Psoas muscle (tissue), 8 donors: Measurements from ENCODE around the gene JMJD4. TPM values are rescaled to one million over a fixed set of nuclear protein-coding genes. Genes with fewer than 3 reads are reported as not detected.
A peak's percentile ranks its signal among the peaks of the same experiment; 100 is the strongest.

Source experiments
- ATAC-seq, 4 donors: fragments of 200-7000 bp; cut with Tn5 transposase; one replicate each; pipeline ENCODE4 v1.9.1; 2020; ENCODE audit warnings: moderate library complexity in 3 of 4, mild to moderate bottlenecking in 2 of 4
- DNase-seq, 2 donors: peaks; one replicate each; pipeline ENCODE4 v3.0.0-alpha.2; 2020
- H3K27ac ChIP-seq: fragments of 200-600 bp; one replicate; pipeline ENCODE4 v1.8.0; 2022
- H3K27me3 ChIP-seq, 3 donors: fragments of 200-600 bp in 1 of 3; one replicate each; pipeline versions ENCODE4 v1.6.1 to v1.8.0; 2013 to 2022; ENCODE audit warnings: low read length in 2 of 3, mild to moderate bottlenecking in 2 of 3, moderate library complexity in 1 of 3; ENCODE audit not compliant: insufficient read depth in 3 of 3
- H3K36me3 ChIP-seq, 2 donors: fragments of 200-600 bp in 1 of 2; one replicate each; pipeline versions ENCODE4 v1.6.1 to v1.8.0; 2013 to 2022; ENCODE audit warnings: low read depth in 1 of 2, mild to moderate bottlenecking in 1 of 2, moderate library complexity in 1 of 2; ENCODE audit not compliant: insufficient read depth in 1 of 2
- H3K4me1 ChIP-seq: fragments of 200-600 bp; one replicate; pipeline ENCODE4 v1.8.0; 2022
- H3K4me3 ChIP-seq: fragments of 200-600 bp; one replicate; pipeline ENCODE4 v1.8.0; 2022; ENCODE audit warnings: mild to moderate bottlenecking
- H3K9me3 ChIP-seq: fragments of 200-600 bp; one replicate; pipeline ENCODE4 v1.8.0; 2022
- WGBS, 3 donors: extraction: QIAGEN DNeasy Blood & Tissue Kit; methylation state at CpG; one replicate each; pipeline versions ENCODE4 v1.1.6 to v1.1.7; 2013; 5-methylcytosine and 5-hydroxymethylcytosine counted together
- intact Hi-C, 2 donors: fragments of 100-400 bp; cut with DNase I; formaldehyde crosslinking; loops; one replicate each; pipeline versions ENCODE4 v1.11.0 to v1.14.2; 2022
- polyA plus RNA-seq, 3 donors: library from polyadenylated mRNA; stranded (reverse); fragments of 200-250 nt; gene quantifications; one replicate each; pipeline ENCODE4 v1.2.3, GENCODE V29; 2013
- total RNA-seq, 4 donors: library from RNA; stranded (reverse); fragmentation: NEBNext Ultra II Directional in 2 of 4; extraction: Animal tissue kit (Norgen Biotek cat#: 25700) in 2 of 4; gene quantifications; one replicate each; pipeline versions ENCODE4 v1.2.1 to v1.2.4, GENCODE V29; 2021 to 2023
- TF ChIP-seq, protein P1 (sequence below): fragments of 200-600 bp; IDR thresholded peaks from one replicate; pipeline ENCODE4 v1.8.0; 2022; ENCODE audit warnings: antibody characterized with exemption
- donor health status: healthy with polysubstance abuse.
- donor health status: DM: no; HTN: no; CAD: no; lungs with moderate emphysema.
- donor health status: Bipolar disorder and iron deficiency.
- donor health status: healthy.
- donor health status: DM: yes; HTN: yes; CAD: no.
- donor health status: DM: no; HTN: no; CAD: no.
- donor health status: DM: no; HTN: no; CAD: no.
- donor health status: DM: yes; HTN: yes; CAD: no.

The JMJD4 gene
- total and polyA plus RNA-seq, 7 donors, result 9.0 to 20.5 (median 15.3) TPM

DNA sequence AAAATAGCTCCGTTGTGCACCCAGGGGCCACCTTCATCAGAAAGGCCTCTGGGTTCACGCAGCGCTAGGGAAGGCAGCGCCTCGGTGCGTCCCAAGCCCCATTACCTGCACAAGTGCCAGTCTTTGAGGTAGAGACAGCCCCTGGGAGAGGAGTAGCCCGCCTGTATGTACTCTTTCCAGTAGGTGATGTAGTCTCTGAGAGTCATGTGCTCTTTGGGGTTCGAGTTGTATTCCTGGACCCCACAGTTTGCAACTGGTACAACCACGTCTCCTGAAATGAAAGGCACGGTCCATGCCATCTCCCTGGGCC lies 601 bp downstream of the JMJD4 start:
- H3K27me3 ChIP-seq, result no peaks in the 10 kb centered on the region
- DNase-seq (no peak), ATAC-seq (no peak)
- TF ChIP-seq, protein P1, sequence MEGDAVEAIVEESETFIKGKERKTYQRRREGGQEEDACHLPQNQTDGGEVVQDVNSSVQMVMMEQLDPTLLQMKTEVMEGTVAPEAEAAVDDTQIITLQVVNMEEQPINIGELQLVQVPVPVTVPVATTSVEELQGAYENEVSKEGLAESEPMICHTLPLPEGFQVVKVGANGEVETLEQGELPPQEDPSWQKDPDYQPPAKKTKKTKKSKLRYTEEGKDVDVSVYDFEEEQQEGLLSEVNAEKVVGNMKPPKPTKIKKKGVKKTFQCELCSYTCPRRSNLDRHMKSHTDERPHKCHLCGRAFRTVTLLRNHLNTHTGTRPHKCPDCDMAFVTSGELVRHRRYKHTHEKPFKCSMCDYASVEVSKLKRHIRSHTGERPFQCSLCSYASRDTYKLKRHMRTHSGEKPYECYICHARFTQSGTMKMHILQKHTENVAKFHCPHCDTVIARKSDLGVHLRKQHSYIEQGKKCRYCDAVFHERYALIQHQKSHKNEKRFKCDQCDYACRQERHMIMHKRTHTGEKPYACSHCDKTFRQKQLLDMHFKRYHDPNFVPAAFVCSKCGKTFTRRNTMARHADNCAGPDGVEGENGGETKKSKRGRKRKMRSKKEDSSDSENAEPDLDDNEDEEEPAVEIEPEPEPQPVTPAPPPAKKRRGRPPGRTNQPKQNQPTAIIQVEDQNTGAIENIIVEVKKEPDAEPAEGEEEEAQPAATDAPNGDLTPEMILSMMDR, result no peak
- intact Hi-C loops, result loop anchor here in 1 of 2 donors (5.0 to 10.0 kb wide), 2 partner anchors 58 to 350 kb away; partner anchors contain the start of gene ARF1
- 3 to 5% (median 5%) methylated on average over 10 of the region's 10 CpGs for WGBS, 3 donors
- peak overlapping the region; percentile 80 for H3K27ac ChIP-seq
- peaks cover 3 to 28% of the 10 kb centered on the region in 2 donors for H3K36me3 ChIP-seq
- no peaks in the 10 kb centered on the region for H3K9me3 ChIP-seq
- H3K4me1 ChIP-seq, result peaks cover 29% of the 10 kb centered on the region
- peak overlapping the region; percentile 73 for H3K4me3 ChIP-seq

DNA sequence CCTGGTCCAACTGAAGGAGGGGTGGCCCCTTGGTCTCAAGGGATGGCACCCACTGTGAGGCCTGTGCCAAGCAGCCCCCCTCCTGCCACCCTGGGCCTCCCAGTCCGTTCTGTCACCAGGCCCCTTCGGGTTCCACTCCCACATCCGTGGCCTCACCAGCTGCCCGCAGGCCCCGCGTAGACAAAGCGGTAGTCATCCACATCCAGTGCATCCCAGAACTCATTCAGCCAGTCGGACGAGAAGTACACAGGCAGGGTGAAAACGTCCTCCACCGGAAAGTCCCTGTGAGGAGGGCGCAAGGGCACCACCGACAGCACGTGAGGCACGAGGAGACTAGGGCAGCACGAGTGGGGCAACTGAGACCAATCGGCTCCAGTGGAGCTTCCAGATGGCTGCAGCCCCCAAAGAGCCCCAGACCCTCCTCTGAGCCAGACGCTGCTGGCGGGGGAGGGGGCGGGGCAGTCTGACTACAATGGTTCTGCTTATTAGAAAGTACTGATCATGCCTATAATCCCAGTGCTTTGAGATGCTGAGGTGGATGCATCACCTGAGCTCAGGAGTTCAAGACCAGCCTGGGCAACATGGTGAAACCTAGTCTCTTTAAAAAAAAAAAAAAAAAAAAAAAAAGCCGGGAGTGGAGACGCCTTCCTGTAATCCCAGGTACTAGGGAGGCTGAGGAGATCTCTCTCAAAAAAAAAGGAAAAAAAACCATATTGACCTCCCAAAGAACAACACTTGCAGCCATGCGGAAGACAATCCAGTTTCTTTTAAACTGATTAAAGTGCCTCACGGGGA lies 1.2 kb downstream of the JMJD4 start:
- DNase-seq (no peak), ATAC-seq (no peak)
- TF ChIP-seq, protein P1, result no peak
- H3K4me1 ChIP-seq, result peaks cover 29% of the 10 kb centered on the region
- peak overlapping the region; percentile 73 for H3K4me3 ChIP-seq
- intact Hi-C loops, result loop anchor here in 1 of 2 donors (5.0 to 10.0 kb wide), 2 partner anchors 58 to 351 kb away; partner anchors contain the start of gene ARF1
- no peaks in the 10 kb centered on the region for H3K9me3 ChIP-seq
- peak overlapping the region; percentile 80 for H3K27ac ChIP-seq
- no peaks in the 10 kb centered on the region for H3K27me3 ChIP-seq
- H3K36me3 ChIP-seq, result peaks cover 3 to 28% of the 10 kb centered on the region in 2 donors
- WGBS, 3 donors, result 61 to 64% (median 62%) methylated on average over 23 to 24 of the region's 24 CpGs

GRCh38 chr1:227733309-227733705 lies 1.8 kb downstream of the JMJD4 start:
- 90 to 91% (median 91%) methylated on average over 15 of the region's 15 CpGs for WGBS, 3 donors

GRCh38 chr1:227732586-227733308 lies 2.4 kb downstream of the JMJD4 start:
- H3K27me3 ChIP-seq, result no peaks in the 10 kb centered on the region
- intact Hi-C loops, result loop anchor here in 1 of 2 donors (5.0 to 10.0 kb wide), 2 partner anchors 60 to 352 kb away; partner anchors contain the start of gene ARF1
- TF ChIP-seq, protein P1, result no peak
- ATAC-seq (no peak), DNase-seq (no peak)
- peaks cover 31% of the 10 kb centered on the region for H3K4me1 ChIP-seq
- no peak overlapping the region for H3K27ac ChIP-seq
- H3K36me3 ChIP-seq, result peaks cover 3 to 28% of the 10 kb centered on the region in 2 donors
- 90 to 93% (median 91%) methylated on average over 18 of the region's 18 CpGs for WGBS, 3 donors
- no peaks in the 10 kb centered on the region for H3K9me3 ChIP-seq
- no peak overlapping the region for H3K4me3 ChIP-seq

More at GRCh38 chr1:227733309-227733705, 1.8 kb downstream of the JMJD4 start:
- intact Hi-C loops, result loop anchor here in 1 of 2 donors (5.0 to 10.0 kb wide), 2 partner anchors 59 to 351 kb away; partner anchors contain the start of gene ARF1
- H3K4me3 ChIP-seq, result no peak overlapping the region
- H3K9me3 ChIP-seq, result no peaks in the 10 kb centered on the region
- no peaks in the 10 kb centered on the region for H3K27me3 ChIP-seq
- no peak overlapping the region for H3K27ac ChIP-seq
- ATAC-seq, result no peak
- peaks cover 29% of the 10 kb centered on the region for H3K4me1 ChIP-seq
- H3K36me3 ChIP-seq, result peaks cover 3 to 28% of the 10 kb centered on the region in 2 donors
- DNase-seq, result peak in 1 of 2 donors; percentile 55
- TF ChIP-seq, protein P1, result no peak
